GM21447 (cell line): ENCODE data around the gene ZDHHC7.
"Not testable (repeated sequence)": the region's sequence is repeated elsewhere in the genome, so short reads cannot be mapped to it uniquely, and the experiment has no call there.

Experiments used
- ATAC-seq: cut with Tn5 transposase; IDR thresholded peaks from one replicate; pipeline ENCODE4 v1.9.1; 2021; ENCODE audit not compliant: unreplicated experiment

Gene ZDHHC7

DNA sequence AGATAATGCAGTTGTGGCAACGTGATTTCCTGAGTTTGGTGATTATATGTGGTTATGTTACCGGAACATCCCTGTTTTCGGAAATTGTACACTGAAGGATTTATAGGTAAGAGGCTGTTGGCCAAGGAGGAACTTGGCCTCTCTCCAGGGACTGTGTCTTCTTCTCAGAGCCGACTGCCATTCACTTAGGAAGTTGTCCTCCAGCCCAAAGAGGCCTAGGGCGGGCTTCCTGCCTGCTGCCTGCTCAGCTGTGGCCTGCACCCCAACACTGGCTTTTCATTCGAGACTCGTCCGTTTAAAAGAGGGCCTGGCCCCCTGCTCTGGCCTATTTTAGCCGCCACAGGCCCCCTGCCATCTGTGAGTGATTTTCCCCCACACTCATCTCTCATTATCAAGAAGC is 64.3 kb downstream of the ZDHHC7 start:
- no peak for ATAC-seq

DNA sequence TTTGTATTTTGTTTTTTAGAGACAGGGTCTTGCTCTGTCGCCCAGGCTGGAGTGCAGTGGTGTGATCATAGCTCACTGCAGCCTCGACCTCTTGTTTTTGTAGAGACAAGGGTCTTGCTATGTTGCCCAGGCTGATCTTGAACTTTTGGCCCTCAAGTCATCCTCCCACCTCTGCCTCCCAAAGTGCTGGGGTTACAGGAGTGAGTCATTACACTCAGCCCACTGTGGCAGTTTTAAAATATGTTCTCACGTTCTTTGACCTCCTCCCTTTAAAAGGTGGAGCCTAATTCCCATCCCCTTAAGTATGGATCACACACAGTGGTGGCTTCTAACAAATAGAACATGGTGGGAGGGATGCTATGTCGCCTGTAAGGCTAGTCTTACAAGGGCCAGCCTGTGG is 67.7 kb downstream of the ZDHHC7 start:
- ATAC-seq: no peak

DNA sequence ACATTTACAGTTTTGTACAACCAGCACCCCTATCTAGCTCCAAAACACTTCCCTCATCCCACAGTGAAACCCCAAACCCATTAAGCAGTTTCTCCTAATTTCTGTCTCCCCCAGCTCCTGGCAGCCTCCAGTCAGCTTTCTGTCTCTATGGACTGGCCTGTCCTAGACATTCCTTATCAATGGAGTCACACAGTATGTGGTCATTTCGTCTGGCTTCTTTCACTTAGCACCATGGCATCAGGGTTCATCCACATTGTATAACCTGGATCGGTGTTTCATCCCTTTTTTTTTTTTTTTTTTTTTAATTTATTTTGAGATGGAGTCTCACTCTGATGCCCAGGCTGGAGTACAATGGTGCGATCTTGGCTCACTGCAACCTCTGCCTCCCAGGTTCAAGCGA is 68.5 kb downstream of the ZDHHC7 start:
- ATAC-seq: no peak

DNA sequence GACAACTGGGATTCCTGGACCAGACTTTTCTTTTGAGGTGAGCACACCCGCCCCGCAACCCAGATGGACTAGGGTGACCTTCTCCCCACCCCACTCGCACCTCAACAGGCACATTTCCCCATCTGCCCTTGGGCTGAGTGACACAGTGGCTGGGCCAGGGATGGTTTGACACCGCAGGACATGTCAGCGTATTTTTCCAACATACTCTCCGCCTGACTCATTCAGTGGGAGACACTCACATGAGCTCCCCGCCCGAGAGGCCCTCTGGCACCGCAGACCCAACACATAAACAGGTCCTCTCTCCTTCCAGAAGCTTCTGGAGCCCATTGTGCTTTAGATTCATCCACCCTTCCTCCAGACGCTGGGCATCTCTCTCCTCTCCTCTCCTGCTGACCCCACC is 69.4 kb downstream of the ZDHHC7 start:
- no peak for ATAC-seq

DNA sequence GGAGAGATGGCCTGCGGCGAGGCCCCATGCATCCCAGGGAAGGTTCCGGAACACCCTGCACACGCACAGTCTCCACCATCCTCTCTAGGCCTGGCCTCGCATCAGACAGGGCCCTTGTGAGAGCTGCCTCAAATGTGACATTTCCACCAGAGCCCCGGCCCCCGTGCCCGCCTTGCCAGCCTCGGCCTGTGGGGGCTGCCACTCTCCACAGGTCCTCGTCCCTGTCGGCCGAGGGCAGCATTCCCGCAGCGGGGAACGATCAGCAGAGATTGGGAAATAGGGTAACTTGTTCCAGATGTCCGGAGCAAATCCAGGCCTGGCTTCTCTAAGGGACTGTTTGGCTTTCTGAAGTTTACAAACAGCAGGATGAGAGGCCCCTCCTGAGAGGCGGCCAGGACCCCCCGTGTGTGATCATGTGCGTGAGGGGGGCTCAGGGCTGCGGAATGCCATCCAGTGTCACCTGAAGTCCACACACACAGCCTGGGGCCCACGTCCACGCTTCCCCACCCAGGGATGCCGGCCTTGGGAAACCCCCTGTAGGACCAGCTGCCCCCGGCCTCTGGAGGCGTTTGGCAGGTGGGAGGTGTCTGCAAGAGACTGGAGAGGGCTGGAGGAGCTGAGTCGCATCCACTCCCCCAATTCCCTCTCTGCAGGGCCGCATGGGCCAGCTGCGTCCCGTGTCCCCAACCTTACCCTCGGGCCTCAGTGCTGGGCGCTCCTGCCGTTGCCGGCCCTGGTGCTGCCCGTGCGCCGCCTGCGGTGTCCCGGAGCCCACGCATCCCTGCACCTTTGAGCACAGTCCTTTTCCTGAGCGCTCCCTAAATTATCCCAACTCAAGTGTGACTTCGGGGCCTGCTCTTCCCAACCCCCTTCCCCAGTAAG is 70.4 kb downstream of the ZDHHC7 start:
- ATAC-seq: no peak

DNA sequence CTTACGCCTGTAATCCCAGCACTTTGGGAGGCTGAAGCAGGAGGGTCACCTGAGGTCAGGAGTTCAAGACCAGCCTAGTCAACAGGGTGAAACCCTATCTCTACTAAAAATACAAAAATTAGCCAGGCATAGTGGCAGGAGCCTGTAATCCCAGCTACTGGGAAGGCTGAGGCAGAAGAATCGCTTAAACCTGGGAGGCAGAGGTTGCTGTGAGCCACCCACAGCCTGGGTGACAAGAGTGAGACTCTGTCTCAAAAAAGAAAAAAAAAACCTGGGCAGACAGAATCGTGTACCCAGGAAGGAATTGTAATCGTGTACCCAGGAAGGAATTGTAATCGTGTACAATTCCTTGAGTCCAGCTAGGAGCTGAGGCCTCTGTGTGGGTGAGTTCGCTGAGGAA is 72.7 kb downstream of the ZDHHC7 start:
- not testable (repeated sequence) for ATAC-seq

DNA sequence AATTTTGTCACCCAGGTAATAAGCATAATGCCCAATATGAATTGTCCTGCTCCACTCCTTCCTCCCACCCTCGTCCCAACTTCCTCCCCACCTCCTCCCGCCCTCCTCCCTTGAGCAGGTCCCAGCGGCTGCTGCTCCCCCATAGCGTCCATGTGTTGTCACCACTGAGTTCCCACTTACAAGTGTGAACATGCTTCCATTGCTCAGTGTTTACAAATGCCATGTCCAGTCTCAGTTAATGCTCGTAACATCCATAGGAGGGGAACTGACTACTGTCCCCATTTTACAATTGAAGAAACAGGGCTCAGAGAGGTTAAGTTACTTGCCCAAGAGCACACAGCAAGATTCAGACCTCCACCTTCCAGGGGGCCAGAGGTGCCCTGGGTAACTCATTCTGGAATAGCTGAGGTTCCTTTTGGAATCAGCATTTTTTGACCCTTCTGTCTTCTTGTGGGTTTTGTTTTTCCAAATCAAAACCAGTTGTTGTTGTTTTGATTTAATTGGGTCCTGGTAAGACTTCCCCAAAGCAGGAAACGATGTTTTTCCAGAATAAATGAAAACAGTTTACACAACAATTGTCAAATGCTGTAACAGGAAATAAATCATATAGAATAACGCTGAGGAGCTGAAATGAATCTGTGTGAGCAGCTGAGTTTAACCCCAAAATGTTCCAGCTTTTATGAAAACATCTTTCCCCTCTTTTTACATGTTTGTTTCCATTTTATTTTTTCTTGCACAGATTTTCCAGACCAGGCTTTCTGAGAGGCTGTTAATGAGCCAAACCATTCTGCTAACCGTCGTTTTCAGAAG is 73.9 kb downstream of the ZDHHC7 start:
- ATAC-seq: no peak

DNA sequence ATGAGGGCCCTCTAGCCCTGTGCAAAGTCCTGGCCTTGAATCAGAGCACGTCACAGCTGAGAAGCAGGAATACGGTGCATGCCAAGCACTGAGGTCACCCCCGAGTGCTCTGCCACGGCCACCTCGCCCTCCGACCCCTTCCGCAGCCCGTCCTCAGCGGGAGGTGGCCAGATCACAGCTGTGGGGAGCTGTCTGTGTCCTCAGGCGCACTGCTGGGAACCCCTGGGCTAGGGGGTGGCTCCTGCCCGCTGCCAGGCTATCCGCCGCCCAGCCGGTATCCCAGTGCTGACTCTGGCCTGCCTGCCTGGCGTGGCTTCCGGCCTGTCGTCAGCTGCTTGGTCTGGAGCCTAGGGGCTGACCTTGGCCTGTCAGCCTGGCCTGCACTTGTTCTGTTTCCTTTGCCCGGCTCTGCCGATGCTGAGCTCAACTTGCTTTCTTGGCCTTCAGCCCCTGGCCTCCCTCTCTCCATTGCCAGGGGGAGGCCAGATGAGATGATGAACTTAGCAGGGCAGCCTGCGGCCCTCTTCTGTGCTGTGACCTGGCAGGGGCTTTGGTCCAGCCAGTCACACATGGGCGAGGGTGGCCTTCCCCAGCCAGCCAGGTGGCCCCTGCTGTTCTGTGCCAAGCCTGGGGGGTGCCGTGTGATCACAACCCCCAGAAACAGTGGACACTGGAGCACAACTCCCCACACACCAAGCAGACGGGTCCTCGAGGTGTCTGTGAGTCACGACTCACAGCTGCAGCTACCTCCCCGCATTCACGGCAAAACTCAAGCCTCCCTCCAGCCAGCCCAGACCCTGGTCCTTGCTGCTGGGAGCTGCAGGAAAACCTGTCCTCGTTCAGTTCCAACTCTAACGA is 77.3 kb downstream of the ZDHHC7 start:
- no peak for ATAC-seq

DNA sequence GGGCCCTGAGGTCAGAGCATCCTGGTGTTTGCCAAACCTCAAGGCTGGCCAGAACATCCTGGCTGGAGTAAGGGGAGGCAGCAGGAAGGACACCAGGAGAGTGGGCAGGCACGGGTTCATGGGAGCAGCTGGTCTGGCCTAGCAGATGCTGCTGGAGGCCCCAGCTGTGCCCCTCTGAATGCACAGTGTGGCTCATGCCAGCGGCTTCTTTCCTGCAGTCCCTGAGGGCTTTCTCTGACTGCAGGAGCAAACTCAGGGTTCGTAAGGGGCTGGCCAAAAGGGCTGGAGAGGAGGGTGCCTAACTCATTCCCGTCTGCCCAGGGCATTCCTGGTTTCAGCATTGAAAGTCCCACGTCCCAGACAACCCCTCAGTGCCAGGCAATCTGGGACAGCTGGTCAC is 78.7 kb downstream of the ZDHHC7 start:
- ATAC-seq: no peak

DNA sequence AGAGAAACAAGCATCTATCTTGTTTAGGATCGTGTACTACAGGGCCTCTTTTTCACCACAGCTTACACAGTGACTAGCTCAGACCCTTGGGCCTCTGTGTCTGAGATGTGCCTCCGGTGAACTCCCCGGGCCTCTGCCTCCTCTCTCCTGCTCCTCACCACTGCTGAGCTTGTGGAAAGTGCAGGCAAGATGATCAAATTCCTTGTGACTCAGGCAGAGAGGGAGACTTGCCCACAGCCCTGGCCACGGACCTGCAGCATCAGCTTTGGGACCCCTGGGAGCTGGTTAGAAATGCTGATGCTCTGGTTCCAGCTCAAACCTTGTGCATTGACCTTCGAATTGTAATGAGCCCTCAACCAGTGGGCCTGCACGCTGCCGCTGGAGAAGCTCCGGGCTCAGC is 79.8 kb downstream of the ZDHHC7 start:
- no peak for ATAC-seq

DNA sequence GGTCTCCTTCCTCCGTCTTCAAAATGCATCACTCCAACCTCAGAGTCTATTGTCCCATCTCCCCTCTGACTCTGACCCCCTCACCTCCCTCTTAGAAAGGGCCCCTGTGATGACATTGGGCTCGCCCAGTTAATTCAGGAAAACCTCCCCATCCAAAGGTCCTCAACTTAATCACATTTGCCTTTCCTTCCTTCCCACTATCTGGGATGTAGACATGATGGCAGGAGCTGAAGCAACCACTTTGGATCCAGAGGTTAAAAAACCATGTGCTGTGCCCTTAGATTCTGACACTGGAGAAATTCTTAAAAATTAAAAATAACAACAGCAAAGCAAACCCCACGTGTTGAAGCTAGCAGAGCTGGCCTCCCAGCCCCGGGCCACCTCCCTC is 80.2 kb downstream of the ZDHHC7 start:
- no peak for ATAC-seq

DNA sequence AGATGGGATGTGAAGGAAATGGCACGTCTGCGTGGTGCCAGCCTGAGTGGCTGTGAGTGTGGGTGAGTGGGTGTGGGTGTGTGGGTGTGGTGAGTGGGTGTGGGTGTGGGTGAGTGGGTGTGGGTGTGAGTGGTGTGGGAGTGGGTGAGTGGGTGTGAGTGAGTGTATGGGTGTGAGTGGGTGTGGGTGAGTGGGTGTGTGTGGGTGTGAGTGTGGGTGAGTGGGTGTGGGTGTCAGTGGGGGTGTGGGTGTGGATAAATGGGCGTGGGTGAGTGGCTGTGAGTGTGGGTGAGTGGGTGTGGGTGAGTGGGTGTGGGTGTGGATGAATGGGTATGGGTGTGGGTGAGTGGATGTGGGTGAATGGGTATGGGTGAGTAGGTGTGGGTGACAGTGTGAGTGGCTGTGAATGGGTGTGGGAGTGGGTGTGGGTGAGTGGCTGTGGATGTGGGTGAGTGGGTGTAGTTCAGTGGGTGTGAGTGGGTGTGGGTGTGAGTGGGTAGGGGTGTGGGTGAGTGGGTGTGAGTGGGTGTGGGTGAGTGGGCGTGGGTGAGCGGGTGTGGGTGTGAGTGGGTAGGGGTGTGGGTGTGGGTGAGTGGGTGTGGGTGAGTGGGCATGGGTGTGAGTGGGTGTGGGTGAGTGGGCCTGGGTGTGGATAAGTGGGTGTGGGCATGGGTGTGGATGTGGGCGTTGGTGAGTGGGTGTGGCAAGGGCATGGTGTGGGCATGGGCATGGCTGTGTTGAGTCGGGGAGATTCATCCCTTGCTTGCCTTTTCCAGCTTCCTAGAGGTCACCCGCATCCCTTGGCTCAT is 80.8 kb downstream of the ZDHHC7 start:
- ATAC-seq: no peak

DNA sequence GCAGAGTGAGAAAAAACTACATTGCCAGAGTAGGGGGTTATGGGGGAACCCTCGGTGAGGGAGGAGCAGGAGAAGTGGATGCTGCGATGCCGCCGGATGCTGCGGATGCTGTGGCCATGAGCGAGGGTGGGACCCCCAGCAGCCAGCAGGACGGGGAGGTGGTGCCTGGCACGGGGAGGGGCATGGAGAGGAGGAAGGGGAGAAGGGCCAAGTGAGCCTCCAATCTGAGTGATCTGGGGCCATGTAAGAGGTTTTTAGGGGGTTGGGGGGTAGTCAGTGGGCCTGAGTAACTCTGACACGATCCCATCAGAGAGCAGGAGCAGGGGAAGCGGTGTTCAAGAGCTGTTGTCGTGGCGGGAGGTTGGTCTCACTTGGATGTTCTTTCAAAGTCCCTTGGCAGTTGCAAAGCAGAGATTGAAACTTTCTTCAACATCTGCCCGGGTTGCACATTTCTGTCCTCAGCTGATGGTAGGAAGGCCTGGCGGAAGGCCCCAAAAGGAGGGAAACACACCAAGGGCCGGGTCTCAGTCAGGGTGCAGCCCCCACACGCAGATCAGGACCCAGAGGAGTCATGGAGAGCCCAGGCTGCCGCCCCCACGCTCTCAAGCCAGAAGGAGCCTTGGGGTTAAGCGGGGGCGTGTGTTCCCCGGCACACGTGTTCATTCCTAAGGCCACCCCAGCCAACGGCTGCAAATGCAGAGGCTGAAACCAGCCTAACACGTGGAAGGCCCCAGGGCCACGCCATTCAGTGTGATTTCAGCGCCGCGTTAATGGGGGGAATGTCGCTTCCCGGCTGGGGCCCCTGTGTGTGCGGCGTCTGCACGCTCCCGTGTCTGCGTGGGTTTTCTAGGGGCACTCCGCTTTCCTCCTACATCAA is 81.7 kb downstream of the ZDHHC7 start:
- ATAC-seq: no peak

DNA sequence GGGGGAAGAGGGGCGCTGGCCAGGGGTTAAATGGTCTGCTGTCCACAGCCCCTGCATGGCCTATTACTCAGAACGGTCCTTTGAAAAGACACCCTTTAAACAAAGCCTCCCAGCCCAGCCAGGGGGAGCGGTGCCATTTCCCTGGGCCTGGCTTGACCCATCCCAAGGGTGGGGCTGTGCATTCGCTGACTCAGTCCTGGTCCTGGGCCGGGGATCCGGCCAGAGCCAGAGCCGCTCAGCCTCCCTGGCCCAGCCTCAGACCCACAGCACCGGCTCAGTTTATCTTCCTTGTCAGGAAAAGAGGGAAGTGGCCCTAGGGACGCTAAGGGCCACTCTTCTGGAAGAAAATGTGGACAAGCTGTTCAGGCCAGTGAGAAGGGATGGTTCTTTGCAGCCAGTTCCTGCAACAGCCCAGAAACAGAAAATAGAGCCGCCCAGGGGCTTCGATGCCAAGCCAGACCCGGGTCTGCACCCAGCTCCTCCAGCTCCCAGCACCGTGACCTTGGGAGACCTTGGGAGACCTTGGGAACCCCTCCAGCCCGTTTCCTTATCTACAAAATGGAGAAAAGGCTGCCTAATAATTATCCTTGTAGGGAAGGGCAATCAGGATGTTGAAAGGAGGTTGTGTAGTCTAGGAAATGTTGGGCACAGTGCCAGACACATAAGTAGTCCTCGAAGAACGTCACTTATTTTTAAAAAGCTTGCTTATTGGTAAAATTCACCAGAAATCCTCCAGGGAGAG is 82.5 kb downstream of the ZDHHC7 start:
- ATAC-seq: no peak

DNA sequence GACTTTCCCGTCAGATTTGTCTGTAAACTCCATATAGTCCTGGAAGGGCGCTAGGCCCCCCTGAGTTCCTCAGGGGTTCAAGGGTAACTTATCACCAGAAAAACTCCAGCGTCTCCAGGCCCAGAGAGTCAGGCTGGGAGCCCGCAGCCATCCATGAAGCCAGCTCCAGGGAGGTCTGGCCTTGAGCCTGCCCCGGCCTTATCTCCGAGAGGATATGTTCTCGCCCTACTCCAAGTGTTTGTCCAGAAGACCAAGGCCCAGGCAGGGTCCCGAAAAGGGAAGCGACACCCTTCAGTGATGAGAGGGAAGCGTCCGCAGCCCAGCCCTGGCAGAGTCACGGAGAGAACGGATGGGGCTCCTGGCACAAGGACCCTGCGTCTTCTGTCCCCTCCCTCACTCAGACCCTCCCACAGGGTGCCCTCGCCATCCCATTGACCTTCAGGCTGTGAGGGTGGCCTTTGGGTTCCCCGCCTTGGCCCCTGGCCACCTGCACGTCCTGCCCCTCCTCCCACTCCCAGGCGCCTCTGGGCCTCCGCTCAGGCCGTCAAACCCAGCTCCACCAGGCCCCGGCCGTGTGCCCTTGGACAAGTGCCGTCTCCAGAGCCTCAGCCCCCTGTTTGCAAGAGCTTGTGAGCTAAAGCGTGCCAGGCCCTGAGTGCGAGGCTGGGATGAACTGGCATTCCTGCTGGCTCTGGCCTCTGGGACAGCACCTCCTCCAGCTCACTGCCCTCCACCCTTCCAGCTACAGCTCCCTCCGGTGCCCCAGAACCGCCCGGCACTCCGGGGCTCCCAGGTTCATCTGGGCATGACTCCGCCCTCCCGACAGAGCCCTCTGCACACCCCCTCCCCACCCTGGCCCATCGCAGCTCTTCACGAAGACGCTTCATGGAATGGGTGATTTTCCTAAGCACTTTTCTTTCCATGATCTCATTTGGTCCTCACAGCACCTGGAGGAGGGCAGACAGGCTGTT is 83.4 kb downstream of the ZDHHC7 start:
- no peak for ATAC-seq

DNA sequence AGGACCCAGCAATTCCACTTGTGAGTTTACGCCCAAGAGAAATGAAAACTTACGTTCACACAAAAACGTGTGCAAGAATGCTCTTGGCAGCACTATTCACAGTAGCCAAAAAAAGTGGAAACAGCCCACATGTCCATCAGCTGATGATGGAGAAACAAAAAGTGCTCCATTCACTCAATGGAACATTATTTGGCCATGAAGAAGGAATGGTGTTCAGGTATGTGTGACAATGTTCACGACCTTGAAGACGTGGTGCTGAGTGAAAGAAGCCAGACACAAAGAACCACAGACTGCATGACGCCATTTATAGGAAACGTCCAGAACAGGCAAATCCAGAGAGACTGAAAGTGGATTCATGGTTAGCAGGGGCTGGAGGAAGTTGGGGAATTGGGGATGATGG is 84.9 kb downstream of the ZDHHC7 start:
- ATAC-seq: no peak

DNA sequence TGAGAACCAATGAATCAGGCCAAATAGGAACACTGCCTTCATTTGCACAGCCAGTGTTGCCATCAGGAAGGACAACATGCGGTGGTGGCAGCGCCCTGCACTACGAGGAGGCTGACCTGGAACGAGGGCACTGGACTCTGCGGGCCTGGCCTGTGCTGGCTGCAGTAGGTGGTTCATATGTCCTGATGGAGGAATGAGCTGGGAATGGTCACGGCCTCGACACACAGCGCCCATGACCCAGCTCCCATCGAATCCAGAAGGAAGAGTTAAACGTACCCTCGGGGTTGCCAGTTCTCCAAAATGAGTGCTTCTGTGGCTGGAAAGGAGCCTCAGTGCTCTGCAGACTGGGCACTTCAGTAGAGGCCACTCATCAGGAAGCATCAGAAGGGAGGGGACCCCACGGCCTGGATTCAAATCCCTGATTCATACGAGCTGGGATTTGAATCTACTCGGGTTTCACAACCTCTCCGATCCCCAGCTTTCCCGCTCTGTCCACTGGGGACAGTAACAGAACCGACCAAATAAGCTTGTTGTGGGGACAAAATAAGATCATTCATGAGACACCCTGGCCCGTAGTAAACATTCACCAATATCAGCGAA is 85.5 kb downstream of the ZDHHC7 start:
- ATAC-seq: no peak
